NT2/D1 (cell line): ENCODE results near the gene RERE.

Experiments
- SUZ12 ChIP-seq: IDR thresholded peaks from 2 replicates; pipeline ENCODE4 v1.6.1; 2011; ENCODE audit not compliant: insufficient read length, insufficient read depth; ENCODE audit errors: extremely low read depth
- ZNF274 ChIP-seq: IDR thresholded peaks from 2 replicates; pipeline ENCODE4 v1.6.1; 2011; ENCODE audit warnings: mild to moderate bottlenecking, low read depth, low read length

DNA sequence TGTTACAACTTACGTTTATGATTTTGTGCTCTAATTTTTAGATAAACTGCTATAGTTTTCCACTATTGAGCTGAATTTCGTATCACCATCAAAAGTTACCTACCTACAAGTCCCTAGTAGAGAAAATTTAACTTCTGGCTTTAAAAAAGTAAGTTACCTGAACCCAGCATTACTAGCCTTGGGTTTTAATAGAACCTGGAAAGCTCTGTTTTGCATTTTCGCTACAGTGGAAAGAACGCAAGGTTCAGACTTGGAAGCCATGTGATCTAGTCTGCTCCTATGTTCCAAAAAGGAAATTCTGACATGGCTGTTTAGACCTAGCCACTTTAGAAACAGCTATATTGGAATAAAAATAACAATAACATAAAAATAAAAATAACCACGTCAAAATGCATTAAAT is 389.0 kb downstream of the RERE start:
- no peak for TF ChIP-seq ZNF274
- TF ChIP-seq SUZ12, result no peak
